Stimulated activated CD4-positive, alpha-beta T cell treated with anti-CD3 and anti-CD28 coated beads, Interleukin-4, amount 100 ng/mL, for 24 hours (primary cell): ENCODE data around the gene ECEL1.

Experiments used
- DNase-seq: peaks from one replicate; pipeline ENCODE4 v3.0.0-alpha.2; 2020

The ECEL1 gene

DNA sequence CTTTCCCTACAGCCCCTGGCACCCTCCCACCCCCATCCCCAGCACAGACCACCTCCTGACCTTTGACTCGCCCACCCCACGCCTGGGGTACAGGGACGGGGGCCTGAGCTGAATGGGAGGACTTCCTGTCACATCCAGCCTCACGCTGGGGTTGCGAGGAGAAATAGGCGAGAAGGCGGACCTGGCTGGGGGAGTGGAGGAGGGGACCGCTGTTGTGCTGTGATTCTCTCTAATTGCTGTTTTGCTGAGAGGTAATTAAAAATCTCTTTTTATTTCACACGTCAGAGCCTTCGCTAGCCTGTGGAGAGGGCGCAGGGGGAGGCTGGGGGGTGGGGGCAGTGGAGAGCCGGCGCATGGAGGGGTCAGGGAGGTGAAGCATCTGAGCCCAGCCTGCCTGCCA, 9.7 kb upstream of the ECEL1 start:
- DNase-seq, result no peak

- DNase-seq, result no peak
These were observed 9.1 kb upstream of the ECEL1 start for GRCh38 chr2:232496501-232497270.

DNA sequence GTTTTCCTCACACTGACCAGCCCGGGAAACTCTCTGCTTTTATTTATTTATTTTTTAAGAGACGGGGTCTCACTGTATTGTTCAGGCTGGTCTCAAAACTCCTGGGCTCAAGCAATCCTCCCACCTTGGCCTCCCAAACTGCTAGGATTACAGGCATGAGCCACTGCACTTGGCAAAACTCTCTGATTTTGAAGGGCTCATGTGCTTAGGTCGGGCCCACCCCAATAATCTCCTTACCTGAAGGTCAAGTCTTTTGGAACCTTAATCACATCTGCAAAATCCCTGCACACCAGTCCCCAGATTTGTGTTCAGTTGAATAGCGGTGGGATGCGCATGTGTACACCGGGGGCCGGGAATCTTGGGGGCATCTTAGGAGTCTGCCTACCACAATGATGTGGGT, 7.7 kb upstream of the ECEL1 start:
- DNase-seq, result no peak

GRCh38 chr2:232494542-232494941, 6.9 kb upstream of the ECEL1 start:
- DNase-seq, result no peak

DNA sequence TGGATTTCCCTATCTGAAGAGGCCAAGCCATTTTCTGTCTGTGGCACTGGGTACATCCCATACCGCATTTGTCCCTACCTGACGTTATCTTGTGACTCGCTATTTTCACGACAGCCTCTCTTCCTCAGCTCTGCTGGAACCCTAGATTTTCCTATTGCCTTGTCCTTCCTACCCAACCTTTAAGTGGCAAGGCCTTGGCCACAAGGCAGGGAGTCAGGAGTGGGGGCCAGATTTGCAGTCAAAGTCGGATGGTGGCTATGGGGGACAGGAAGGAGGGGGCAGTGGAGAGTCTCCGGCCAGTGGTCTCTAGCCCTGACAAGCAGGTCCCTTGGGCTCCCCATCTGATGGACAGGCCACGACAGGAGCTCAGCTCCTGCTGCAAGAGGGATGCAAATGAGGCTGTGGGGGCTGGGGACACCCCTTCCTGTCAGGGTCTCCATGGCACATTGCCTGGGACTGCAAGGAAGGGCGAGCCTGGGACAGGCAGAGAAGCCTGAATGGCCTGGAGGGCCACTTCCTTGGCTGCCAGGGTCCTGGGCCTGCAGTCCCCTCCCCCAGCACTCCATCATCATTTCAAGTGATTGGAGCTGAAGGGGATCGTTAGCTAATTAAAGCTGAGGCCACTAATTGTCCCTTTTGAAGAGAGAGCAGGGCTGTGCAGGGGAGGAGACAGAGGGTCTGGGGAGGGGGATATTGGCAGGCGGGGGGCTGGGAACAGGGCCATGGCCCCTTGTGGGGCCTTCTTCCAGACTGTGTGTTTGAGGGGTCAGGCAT, 6.3 kb upstream of the ECEL1 start:
- no peak for DNase-seq

DNA sequence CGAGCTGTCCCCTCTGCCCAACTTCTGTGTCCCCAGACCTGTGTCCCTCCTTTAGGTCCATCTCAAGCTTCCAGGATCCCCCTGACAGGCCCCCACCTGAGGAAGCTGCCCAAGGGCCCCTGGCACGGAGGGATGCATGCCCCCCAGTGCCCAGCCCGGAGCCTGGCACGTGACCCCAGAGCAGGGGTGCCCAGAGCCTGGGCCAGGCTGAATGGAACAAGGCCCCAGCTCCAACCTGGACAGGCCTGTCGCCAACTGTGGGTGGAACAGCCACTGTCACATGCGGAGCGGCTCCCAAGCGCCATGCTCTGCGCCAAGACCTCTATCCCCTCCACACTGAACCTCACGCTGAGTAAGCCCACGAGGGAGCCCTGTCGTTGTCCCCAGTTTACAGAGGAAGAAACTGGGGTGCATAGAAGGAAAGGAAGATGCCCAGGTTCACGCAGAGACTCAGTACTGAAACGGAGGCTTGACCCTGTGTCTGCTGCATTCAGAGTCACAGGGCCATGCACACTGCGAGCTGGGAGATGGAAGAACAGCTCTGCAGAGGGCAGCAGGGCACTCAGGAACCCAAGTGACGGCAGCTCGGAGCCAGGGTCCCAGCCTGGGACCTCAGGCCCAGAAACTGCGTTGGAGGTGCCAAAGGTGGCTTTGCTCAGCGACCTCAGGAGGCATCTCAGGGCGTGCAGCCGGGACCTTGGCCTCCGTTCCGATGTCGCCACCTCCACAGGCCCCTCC, 5.5 kb upstream of the ECEL1 start:
- no peak for DNase-seq

GRCh38 chr2:232492236-232492848, 4.7 kb upstream of the ECEL1 start:
- DNase-seq, result no peak

DNA sequence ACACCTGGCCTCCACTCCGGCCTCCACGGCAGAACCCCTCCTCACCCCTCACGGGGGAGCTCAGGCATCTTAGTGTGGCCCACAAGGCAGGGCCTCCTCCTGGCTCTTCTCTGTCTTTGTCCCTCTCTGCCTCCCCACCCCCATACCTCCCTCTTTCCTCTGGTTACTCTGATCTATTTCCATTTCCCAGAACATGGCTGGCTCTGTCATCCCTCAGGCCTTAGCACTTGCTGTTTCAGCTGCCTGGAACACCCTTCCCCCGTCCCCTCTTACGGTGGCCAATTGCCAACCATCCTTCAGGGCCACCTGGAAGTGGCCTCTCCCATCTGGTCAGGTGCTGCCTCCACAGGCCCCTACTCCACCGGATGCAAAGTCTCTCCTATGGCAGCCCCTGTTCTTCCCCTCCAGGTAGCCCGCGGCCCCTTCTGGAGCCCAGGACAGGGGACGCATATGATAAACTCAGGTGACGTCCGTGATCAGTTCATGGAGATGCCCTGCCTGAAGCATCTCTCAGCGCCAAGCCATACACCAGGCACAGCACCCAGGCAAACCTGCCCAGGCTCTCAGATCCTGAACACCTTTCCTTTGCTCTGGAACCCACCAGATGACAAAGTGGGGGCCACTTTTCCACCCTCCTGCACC, 3.6 kb upstream of the ECEL1 start:
- DNase-seq, result no peak

- no peak for DNase-seq
These were observed 2.8 kb upstream of the ECEL1 start for GRCh38 chr2:232490221-232491138.

GRCh38 chr2:232489516-232490220, 2.0 kb upstream of the ECEL1 start:
- no peak for DNase-seq

DNA sequence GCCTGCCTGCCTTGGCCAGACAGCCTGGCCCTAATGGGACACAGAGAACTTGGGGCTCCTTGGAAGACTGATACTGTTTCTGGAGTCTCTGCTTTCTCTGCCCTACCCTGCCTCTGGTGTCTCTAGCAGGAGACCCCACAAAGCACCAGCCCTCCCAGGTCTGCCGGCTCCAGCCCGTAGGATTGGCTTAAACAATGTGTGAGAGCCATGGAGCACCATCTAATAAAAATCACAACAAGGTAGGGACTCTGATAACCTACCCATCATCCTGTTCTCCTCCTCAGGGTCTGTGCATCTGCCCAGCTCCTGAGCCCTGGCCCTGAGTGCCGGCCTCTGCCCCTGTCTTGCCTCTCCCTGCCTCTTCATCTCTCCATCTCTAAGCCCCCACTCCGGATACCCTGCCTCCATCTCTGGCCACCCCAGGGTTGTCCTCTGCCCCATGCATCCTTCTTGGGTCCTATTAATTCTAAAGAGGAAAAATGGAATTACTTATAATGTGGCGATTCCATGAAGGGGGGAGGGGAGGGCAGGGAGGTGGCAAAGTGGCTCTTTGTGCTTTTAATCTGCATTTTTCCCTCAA, 1.2 kb upstream of the ECEL1 start:
- no peak for DNase-seq

DNA sequence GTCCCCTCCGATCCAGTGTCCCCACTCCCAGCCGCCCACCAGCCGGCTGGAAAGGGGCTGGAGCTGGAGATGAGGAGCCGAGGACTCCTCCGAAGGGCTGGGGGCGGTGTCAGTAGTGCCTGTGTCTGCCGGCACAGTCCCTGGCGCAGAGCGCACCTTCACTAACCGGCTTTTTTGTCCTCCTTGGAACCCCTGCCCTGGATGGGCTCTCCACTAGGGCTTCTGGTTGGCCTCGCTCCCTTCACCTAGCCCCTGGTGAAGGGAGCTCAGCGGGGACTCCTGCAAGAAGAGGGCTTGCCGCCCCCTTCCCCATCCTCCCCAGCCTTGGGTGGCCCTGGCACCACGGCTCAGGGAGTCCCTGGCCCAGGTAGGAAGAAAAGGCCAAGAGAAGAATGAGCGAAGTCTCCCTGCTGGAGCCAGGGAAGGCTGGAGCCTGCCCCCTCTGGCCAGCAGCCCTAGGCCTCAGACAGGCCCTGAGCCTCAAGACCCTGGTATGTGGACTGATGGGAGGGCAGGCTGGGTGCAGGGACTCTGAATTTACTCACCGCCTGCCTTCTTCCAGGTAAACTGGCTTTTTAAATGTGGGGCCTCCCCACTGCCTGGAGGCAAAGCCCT, 570 bp upstream of the ECEL1 start:
- DNase-seq, result no peak

DNA sequence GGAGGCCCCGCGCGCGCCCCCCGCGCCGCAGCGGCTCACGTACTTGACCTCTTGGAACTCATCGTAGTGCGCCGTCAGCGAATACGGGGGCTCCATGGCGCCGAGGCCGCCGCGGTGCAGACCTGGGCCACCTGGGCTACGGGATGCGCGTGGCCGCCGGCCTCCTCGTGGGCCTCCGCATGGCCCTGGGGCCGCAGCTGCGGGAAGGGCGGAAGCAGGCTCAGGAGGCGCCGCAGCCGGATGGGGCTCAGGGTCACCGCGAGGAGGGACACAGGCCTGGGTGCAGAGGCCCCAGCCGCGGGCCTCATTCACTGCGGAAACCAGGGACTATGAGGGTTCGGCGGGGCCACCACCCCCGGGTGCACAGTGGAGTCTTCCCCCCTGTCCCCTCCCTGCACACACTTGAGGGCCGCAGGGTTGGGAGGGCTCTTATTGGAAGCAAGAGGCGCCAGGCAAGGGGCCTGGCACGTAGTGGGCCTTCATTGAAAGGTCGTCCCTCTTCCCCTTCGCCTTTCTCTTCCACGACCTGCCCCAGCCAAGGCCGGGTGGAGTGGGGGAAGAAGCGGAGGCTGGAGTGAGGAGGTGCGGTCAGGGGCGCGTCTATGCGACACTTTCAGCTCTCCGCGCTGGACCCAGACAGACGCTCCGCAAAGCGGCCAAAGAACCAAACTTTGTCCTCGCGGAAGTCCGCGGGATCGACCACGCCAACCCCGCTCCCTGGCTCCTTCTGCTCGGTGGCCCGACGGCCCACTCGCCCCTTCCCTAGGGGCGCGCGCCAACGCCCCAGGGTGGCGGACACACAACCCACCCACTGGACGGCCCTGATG, 863 bp downstream of the ECEL1 start:
- DNase-seq, result no peak

DNA sequence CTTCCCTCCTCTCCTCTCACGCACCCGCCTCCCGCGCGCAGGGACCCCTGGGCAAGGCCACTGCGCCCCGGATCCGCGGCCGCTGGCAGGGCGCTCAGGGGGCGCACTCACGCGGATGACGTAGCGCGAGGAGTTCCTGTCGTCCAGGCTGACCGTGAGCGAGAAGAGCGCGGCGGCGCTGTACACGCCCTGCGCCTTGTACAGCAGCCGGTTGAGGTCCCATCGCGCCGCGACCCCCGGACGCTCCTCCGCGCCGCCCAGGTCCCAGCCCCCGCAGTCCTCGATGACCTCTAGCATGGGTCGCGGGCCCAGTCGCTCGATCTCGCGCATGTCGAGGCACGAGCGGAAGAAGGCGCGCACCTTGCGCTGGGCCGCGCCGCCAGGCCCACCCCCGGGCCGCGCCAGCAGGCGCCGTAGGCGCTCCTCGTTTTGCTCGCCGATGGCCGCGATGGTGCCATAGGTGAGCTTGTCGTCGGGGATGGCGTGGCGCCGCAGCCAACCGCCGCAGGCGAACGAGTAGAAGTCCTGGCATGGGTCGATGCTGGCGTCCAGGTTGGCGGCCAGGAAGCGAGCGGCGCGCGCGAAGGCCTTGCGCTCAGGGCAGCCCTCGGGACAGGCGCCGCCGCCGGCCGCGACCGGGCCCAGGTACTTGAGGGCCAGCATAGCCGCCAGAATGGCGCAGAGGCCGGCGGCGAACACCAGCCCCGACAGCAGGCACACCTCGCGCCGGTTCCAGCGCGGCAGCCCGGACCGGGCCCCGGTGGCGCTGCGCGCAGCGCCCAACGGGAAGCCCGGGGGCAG, 1.7 kb downstream of the ECEL1 start:
- no peak for DNase-seq

DNA sequence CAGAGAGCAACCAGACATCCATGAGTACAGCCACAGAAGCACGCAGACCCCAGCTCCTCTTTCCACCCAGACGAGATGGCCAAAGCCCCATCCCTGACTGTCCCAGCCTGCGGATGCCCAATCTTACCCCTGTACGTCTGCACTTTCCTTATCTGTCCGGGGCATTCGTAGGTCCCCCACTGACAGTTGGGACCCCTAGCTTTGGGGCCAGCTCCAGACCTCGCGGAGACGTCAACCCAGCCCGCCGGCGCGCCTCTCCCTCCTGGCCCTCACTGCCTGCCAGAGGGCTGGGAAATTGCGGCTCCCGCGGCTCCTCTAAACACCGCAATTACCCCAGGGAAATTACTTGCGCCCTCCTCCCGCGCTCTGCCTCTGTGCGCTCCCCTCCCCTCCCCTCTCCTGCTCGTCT, 2.3 kb downstream of the ECEL1 start:
- no peak for DNase-seq

- no peak for DNase-seq
These were observed 2.8 kb downstream of the ECEL1 start for GRCh38 chr2:232484628-232485347.

DNA sequence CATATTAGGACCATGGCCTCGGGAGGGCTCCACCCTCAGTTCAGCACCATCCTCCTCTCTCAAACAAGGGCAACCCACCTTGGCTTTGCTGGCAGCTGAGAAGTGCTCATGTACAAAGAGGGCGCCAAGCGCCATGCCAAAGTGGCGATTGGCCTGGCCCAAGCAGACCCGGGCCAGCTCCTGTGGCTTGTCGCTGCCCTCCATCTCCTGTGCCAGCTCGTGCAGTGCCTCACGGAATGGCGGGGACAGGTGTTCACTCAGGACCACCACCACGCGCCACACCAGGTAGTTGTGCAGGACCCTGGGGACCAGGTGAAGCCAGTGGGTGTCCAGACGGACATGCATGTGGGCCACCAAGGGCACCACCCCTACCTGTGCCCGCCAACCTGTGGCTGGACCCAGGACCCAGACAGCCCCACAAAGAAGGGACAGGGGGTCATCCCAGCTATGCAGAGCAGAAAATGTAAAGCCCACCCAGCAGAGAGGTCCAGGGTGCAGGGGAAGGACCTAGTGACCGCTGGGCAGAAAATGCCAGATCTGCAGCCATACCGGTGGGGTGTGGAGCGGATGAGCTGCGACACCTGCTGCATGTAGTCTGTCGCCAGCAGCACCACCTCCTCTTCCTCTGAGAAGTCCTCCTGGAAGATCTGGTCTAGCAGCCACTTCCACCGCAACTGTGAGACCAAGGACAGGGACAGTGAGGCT, 3.6 kb downstream of the ECEL1 start:
- DNase-seq, result no peak
